ENCODE measurements around the gene PEPD.

DNA sequence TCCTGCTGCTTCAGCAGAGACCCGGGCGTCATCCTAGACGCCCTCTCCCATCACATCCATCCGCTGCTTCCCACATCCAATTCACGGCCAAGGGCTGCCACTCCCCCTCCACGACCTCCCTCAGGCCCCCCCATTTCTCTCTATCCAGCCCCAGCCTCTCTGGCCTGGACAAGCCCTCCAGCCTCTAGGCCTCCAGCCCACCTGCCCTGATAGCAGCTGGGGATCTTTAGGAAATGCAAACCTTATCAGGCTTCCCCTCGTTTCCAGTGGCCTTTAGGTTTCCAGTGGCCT is 51.6 kb downstream of the PEPD start:
- TF ChIP-seq, protein P1, sequence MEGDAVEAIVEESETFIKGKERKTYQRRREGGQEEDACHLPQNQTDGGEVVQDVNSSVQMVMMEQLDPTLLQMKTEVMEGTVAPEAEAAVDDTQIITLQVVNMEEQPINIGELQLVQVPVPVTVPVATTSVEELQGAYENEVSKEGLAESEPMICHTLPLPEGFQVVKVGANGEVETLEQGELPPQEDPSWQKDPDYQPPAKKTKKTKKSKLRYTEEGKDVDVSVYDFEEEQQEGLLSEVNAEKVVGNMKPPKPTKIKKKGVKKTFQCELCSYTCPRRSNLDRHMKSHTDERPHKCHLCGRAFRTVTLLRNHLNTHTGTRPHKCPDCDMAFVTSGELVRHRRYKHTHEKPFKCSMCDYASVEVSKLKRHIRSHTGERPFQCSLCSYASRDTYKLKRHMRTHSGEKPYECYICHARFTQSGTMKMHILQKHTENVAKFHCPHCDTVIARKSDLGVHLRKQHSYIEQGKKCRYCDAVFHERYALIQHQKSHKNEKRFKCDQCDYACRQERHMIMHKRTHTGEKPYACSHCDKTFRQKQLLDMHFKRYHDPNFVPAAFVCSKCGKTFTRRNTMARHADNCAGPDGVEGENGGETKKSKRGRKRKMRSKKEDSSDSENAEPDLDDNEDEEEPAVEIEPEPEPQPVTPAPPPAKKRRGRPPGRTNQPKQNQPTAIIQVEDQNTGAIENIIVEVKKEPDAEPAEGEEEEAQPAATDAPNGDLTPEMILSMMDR (IDR thresholded peaks at IDR 0.05): no peak
- TF ChIP-seq ZFX (IDR thresholded peaks at IDR 0.05; ENCODE audit: borderline replicate concordance): no peak
